ENCODE results near the gene SPAG8. TPM values are rescaled to one million over a fixed set of nuclear protein-coding genes. Genes with fewer than 3 reads are reported as not detected.

Gene SPAG8
- total and polyA plus RNA-seq, 2 experiments from 2014 or later, result 3.7 to 6.1 TPM

DNA sequence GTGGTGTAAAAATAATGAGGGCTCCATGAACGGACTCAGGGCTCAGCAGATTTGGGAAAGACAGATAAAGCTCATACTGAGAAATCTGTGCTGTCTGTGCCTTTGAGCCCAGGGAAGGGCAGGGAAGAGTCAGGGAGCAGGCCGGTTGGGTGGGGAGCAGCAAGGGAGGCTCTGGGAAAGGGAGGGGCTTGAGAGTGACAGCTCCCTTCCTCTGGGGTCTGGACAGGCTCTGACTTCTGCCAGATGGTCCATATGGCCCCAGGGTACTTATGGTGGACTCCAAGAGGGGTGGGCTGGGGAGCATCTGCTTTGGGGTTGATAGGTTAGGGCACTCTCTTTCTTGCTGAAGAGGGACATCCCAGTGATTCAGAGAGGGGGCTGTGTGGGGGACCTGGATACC is 18.6 kb downstream of the SPAG8 start:
- peaks cover 17% of the 10 kb centered on the region for H3K4me1 ChIP-seq (ENCODE audit: low read depth)
- no peak overlapping the region for H3K27ac ChIP-seq
- H3K27me3 ChIP-seq, result no peaks in the 10 kb centered on the region
- no peaks in the 10 kb centered on the region for H3K9me3 ChIP-seq (ENCODE audit: low read depth)
- H3K36me3 ChIP-seq, result no peaks in the 10 kb centered on the region
- no peak overlapping the region for H3K4me3 ChIP-seq
- TF ChIP-seq CTCF (IDR thresholded peaks at IDR 0.05; ENCODE audit: low read depth, low read length), result no peak
- DNase-seq (ENCODE audit: low read depth in 1 of 2, low spot score in 1 of 2), result no peak

DNA sequence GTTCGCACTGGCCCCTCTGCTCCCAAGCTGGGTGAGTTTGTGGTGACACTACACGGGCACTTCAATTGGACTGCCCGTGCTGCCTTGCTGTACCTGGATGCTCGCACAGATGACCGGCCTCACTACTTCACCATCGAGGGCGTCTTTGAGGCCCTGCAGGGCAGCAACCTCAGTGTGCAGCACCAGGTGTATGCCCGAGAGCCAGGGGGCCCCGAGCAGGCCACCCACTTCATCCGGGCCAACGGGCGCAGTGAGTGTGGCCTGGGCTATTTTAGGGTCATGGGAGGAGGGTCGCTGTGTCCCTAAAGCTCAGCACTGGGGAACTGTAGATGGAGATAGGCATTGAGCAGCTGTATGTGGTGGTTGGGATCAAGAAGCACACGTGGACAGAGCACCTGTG is 19.2 kb downstream of the SPAG8 start:
- no peak overlapping the region for H3K27ac ChIP-seq

DNA sequence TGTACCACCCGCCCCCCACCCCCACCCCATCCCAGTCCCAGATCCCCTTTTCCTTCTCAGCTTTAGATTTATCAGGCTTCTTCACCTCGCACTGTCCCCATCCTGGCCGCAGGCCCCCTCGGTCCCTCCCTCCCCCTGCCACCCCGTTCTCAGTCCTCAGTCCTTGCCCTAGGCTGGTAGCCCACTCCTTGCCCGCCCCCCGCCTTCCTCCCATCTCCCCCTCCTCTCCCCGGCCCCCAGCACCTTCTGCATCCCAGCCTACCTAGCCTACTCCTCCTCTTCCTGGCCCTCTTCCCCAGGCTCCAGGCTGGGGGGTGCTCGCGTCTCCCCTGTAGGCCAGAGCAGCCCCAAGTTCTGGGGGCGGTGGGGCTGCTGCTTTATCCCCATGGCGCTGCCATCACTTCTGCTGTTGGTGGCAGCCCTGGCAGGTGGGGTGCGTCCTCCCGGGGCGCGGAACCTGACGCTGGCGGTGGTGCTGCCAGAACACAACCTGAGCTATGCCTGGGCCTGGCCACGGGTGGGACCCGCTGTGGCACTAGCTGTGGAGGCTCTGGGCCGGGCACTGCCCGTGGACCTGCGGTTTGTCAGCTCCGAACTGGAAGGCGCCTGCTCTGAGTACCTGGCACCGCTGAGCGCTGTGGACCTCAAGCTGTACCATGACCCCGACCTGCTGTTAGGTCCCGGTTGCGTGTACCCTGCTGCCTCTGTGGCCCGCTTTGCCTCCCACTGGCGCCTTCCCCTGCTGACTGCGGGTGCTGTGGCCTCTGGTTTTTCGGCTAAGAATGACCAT is 19.8 kb downstream of the SPAG8 start:
- peaks cover 17% of the 10 kb centered on the region for H3K4me1 ChIP-seq (ENCODE audit: low read depth)
- no peaks in the 10 kb centered on the region for H3K27me3 ChIP-seq
- no peak for TF ChIP-seq CTCF (IDR thresholded peaks at IDR 0.05; ENCODE audit: low read depth, low read length)
- H3K36me3 ChIP-seq, result no peaks in the 10 kb centered on the region
- no peaks in the 10 kb centered on the region for H3K9me3 ChIP-seq (ENCODE audit: low read depth)
- no peak overlapping the region for H3K27ac ChIP-seq
- H3K4me3 ChIP-seq, result peak overlapping the region; percentile 20
- DNase-seq (ENCODE audit: low read depth in 1 of 2, low spot score in 1 of 2), result no peak

More for the DNA sequence above, 19.2 kb downstream of the SPAG8 start:
- Histone ChIP-seq H3K27me3 (no peaks in the 10 kb centered on the region), H3K4me1 (ENCODE audit: low read depth) (peaks cover 17% of the 10 kb centered on the region), H3K4me3 (no peak overlapping the region), H3K9me3 (ENCODE audit: low read depth) (no peaks in the 10 kb centered on the region), H3K36me3 (no peaks in the 10 kb centered on the region)
- no peak for DNase-seq (ENCODE audit: low read depth in 1 of 2, low spot score in 1 of 2)
- no peak for TF ChIP-seq CTCF (IDR thresholded peaks at IDR 0.05; ENCODE audit: low read depth, low read length)

- Histone ChIP-seq H3K4me1 (ENCODE audit: low read depth) (peaks cover 17% of the 10 kb centered on the region), H3K27me3 (no peaks in the 10 kb centered on the region), H3K4me3 (peak within 1 kb of the TSS; percentile 20), H3K27ac (peak within 1 kb of the TSS; percentile 5), H3K9me3 (ENCODE audit: low read depth) (no peaks in the 10 kb centered on the region), H3K36me3 (no peaks in the 10 kb centered on the region)
- TF ChIP-seq CTCF (IDR thresholded peaks at IDR 0.05; ENCODE audit: low read depth, low read length), result no peak
- peak; percentile 58 to 78 for DNase-seq (ENCODE audit: low read depth in 1 of 2, low spot score in 1 of 2)
These were observed 20.7 kb downstream of the SPAG8 start, which contains the start of gene NPR2 for GRCh38 chr9:35791297-35791921. Gene NPR2, plus strand, starts transcription at chr9:35791591. Its CDS starts 818 bp downstream, at chr9:35792409.

GRCh38 chr9:35790385-35791296 is 21.4 kb downstream of the SPAG8 start:
- Histone ChIP-seq H3K9me3 (ENCODE audit: low read depth) (no peaks in the 10 kb centered on the region), H3K4me3 (peak overlapping the region; percentile 20), H3K27ac (no peak overlapping the region), H3K4me1 (ENCODE audit: low read depth) (peaks cover 17% of the 10 kb centered on the region), H3K27me3 (no peaks in the 10 kb centered on the region), H3K36me3 (no peaks in the 10 kb centered on the region)
- peak; percentile 88 to 94 for DNase-seq (ENCODE audit: low read depth in 1 of 2, low spot score in 1 of 2)
- TF ChIP-seq CTCF (IDR thresholded peaks at IDR 0.05; ENCODE audit: low read depth, low read length), result peak; percentile 86

Measured in cardiac muscle cell (in vitro differentiated cells and primary cell).